B cell (primary cell): ENCODE measurements around the gene UGT1A5. TPM values are rescaled to one million over a fixed set of nuclear protein-coding genes. Genes with fewer than 3 reads are reported as not detected.

Experiments
- ATAC-seq: fragments of 200-7000 bp; cut with Tn5 transposase; one replicate; pipeline ENCODE4 v1.10.0; 2021; ENCODE audit warnings: low read depth, mild to moderate bottlenecking, moderate number of reproducible peaks, moderate library complexity
- CTCF ChIA-PET: fragments of 350-600 bp; sonication (Branson Sonifier 250); formaldehyde crosslinking; loops from one replicate; lab custom pipeline; 2021; ENCODE audit warnings: antibody characterized with exemption, inconsistent platforms; lab: Charles Lee
- POLR2A ChIA-PET: fragments of 350-600 bp; sonication (Branson Sonifier 250); formaldehyde crosslinking; loops from one replicate; lab custom pipeline; 2021; ENCODE audit warnings: antibody characterized with exemption; lab: Charles Lee
- DNase-seq: peaks from one replicate; pipeline ENCODE4 v3.0.0; 2013
- H2AFZ ChIP-seq: 2 replicates; pipeline ENCODE4 v1.6.1; 2012; ENCODE audit warnings: mild to moderate bottlenecking, low read depth, low read length; ENCODE audit not compliant: insufficient read depth, poor library complexity, severe bottlenecking
- H3K27ac ChIP-seq, 2 donors: 1 replicate in 1 of 2; 2 replicates in 1 of 2; pipeline ENCODE4 v1.5.1; 2012 to 2013; ENCODE audit warnings: low read length in 2 of 2, mild to moderate bottlenecking in 2 of 2, moderate library complexity in 1 of 2
- H3K27me3 ChIP-seq, 4 experiments: fragments of 200-600 bp in 1 of 4; sonication (generic) in 1 of 4; replicated peaks in 1 of 4; 1 replicate in 2 of 4; 2 replicates in 2 of 4; pipeline versions ENCODE4 v1.6.1 to v1.7.0; 2013 to 2016; ENCODE audit warnings: low read length in 3 of 4, mild to moderate bottlenecking in 2 of 4, mixed read lengths in 1 of 4, moderate library complexity in 1 of 4; ENCODE audit not compliant: insufficient read depth in 4 of 4, control insufficient read depth in 3 of 4; ENCODE audit errors: control extremely low read depth in 1 of 4
- H3K36me3 ChIP-seq, 2 experiments: replicated peaks in 1 of 2; 1 replicate in 1 of 2; 2 replicates in 1 of 2; pipeline versions ENCODE4 v1.6.1 to v1.7.1; 2013; ENCODE audit warnings: low read length in 1 of 2; ENCODE audit not compliant: insufficient read depth in 2 of 2, control insufficient read depth in 1 of 2; ENCODE audit errors: control extremely low read depth in 1 of 2, extremely low read depth in 1 of 2
- H3K4me1 ChIP-seq, 2 donors: fragments of 200-600 bp in 1 of 2; sonication (generic) in 1 of 2; 1 replicate in 1 of 2; 2 replicates in 1 of 2; pipeline versions ENCODE4 v1.5.1 to v1.6.1; 2013 to 2017; ENCODE audit warnings: low read length in 2 of 2; ENCODE audit not compliant: control insufficient read depth in 2 of 2, insufficient read depth in 2 of 2
- H3K4me2 ChIP-seq: replicated peaks from 2 replicates; pipeline ENCODE3; 2012; ENCODE audit warnings: mild to moderate bottlenecking, low read depth, low read length; ENCODE audit not compliant: poor library complexity, severe bottlenecking
- H3K4me3 ChIP-seq, 5 experiments: fragments of 200-600 bp in 1 of 5; sonication (generic) in 1 of 5; 1 replicate in 3 of 5; 2 replicates in 2 of 5; pipeline versions ENCODE4 v1.5.1 to v1.7.0; 2011 to 2016; ENCODE audit warnings: low read length in 4 of 5, mild to moderate bottlenecking in 4 of 5, low read depth in 2 of 5, control low read depth in 1 of 5, moderate library complexity in 1 of 5; ENCODE audit not compliant: insufficient read depth in 1 of 5; ENCODE audit errors: control extremely low read depth in 1 of 5, extremely low read depth in 1 of 5
- H3K79me2 ChIP-seq: fragments of 200-600 bp; sonication (generic); one replicate; pipeline ENCODE4 v1.6.0; 2016; ENCODE audit warnings: low read length; ENCODE audit not compliant: control insufficient read depth, insufficient read depth
- H3K9ac ChIP-seq: fragments of 200-600 bp; sonication (generic); 2 replicates; pipeline ENCODE4 v1.6.1; 2017; ENCODE audit warnings: mild to moderate bottlenecking, low read length, moderate library complexity
- H3K9me3 ChIP-seq, 3 donors: one replicate each; pipeline versions ENCODE4 v1.6.1 to v1.7.1; 2013; ENCODE audit warnings: low read length in 2 of 3; ENCODE audit not compliant: control insufficient read depth in 2 of 3, insufficient read depth in 1 of 3; ENCODE audit errors: control extremely low read depth in 1 of 3
- H4K20me1 ChIP-seq: 2 replicates; pipeline ENCODE4 v1.6.0; 2012; ENCODE audit warnings: mild to moderate bottlenecking, low read length; ENCODE audit not compliant: insufficient read depth, control insufficient read depth, poor library complexity, severe bottlenecking
- H3K27ac Mint-ChIP-seq: one replicate; pipeline ENCODE4 v1.8.0; 2021; ENCODE audit warnings: mixed read lengths
- H3K27me3 Mint-ChIP-seq: one replicate; pipeline ENCODE4 v1.8.0; 2021; ENCODE audit warnings: mixed read lengths
- H3K4me1 Mint-ChIP-seq: one replicate; pipeline ENCODE4 v1.8.0; 2021; ENCODE audit warnings: mixed read lengths
- H3K4me3 Mint-ChIP-seq: one replicate; pipeline ENCODE4 v1.8.0; 2021; ENCODE audit warnings: mixed read lengths
- H3K9me3 Mint-ChIP-seq: one replicate; pipeline ENCODE4 v1.8.0; 2022; ENCODE audit warnings: mixed read lengths; ENCODE audit not compliant: insufficient read depth
- CTCF ChIP-seq: fragments of 200-600 bp; IDR thresholded peaks from one replicate; pipeline ENCODE4 v1.8.0; 2022; ENCODE audit warnings: antibody characterized with exemption, mild to moderate bottlenecking
- EZH2 ChIP-seq: IDR thresholded peaks from 2 replicates; pipeline ENCODE4 v1.6.1; 2012; ENCODE audit warnings: borderline replicate concordance, low read depth, mild to moderate bottlenecking, moderate library complexity, low read length; ENCODE audit not compliant: insufficient read depth, poor library complexity, severe bottlenecking
- WGBS: methylation state at CpG from one replicate; pipeline ENCODE4 v1.1.5; 2013; ENCODE audit warnings: missing lambda C conversion rate; ENCODE audit not compliant: insufficient coverage; 5-methylcytosine and 5-hydroxymethylcytosine counted together
- intact Hi-C: fragments of 100-400 bp; cut with micrococcal nuclease; formaldehyde crosslinking; loops from one replicate; pipeline ENCODE4 v1.10.0; 2022
- polyA plus RNA-seq: library from polyadenylated mRNA; depleted of rRNA; stranded (reverse); fragments of >200 nt; gene quantifications from 2 replicates; pipeline ENCODE4 v1.2.3, GENCODE V29; 2012
- total RNA-seq, 2 donors: library from RNA; stranded (reverse); fragments of 120-200 nt in 1 of 2; gene quantifications; 1 replicate in 1 of 2; 2 replicates in 1 of 2; pipeline versions ENCODE4 v1.2.3 to v1.2.4, GENCODE V29; 2013 to 2022

UGT1A5 gene
- total and polyA plus RNA-seq, 2 donors (not counting 1 experiment from before 2014, with no cell fraction given): not detected

- Mint-ChIP-seq H3K4me3 (no peak overlapping the region), H3K4me1 (no peaks in the 10 kb centered on the region), H3K9me3 (no peaks in the 10 kb centered on the region), H3K27me3 (peaks cover 14% of the 10 kb centered on the region), H3K27ac (no peak overlapping the region)
- Histone ChIP-seq H3K36me3 (no peaks in the 10 kb centered on the region), H4K20me1 (no peaks in the 10 kb centered on the region), H3K9me3 (peaks cover 0 to 1% (median 0%) of the 10 kb centered on the region in 3 donors), H3K4me2 (no peak overlapping the region), H3K4me1 (no peaks in the 10 kb centered on the region), H3K79me2 (no peaks in the 10 kb centered on the region), H3K9ac (no peak overlapping the region), H3K27ac (no peak overlapping the region), H3K4me3 (no peak overlapping the region), H2AFZ (no peak overlapping the region), H3K27me3 (no peaks in the 10 kb centered on the region)
- intact Hi-C loops: no loop called here
- no peak for DNase-seq
- ChIA-PET POLR2A (no interaction called here), CTCF (no interaction called here)
- no peak for TF ChIP-seq CTCF
- no peak for TF ChIP-seq EZH2
- WGBS: 92% methylated on average over 3 of the region's 4 CpGs
- no peak for ATAC-seq
Measured at GRCh38 chr2:233698740-233699139, 14.0 kb upstream of the UGT1A5 start.

- ChIA-PET POLR2A (no interaction called here), CTCF (interaction anchor here (1.4 kb wide), 1 partner anchor 9 kb away, joined by 3 read pairs; no protein-coding TSS in a partner anchor)
- Mint-ChIP-seq H3K9me3 (no peaks in the 10 kb centered on the region), H3K27ac (no peak overlapping the region), H3K4me1 (no peaks in the 10 kb centered on the region), H3K27me3 (peaks cover 11% of the 10 kb centered on the region), H3K4me3 (no peak overlapping the region)
- ATAC-seq: no peak
- no peak overlapping the region for H3K9ac ChIP-seq
- no peaks in the 10 kb centered on the region for H4K20me1 ChIP-seq
- H3K27ac ChIP-seq: no peak overlapping the region
- no peak for TF ChIP-seq EZH2
- TF ChIP-seq CTCF: no peak
- H3K4me1 ChIP-seq: no peaks in the 10 kb centered on the region
- no peak overlapping the region for H3K4me3 ChIP-seq
- no peaks in the 10 kb centered on the region for H3K79me2 ChIP-seq
- H3K36me3 ChIP-seq: no peaks in the 10 kb centered on the region
- intact Hi-C loops: no loop called here
- no peak overlapping the region for H2AFZ ChIP-seq
- H3K9me3 ChIP-seq: peaks cover 0 to 5% (median 0%) of the 10 kb centered on the region in 3 donors
- no CpG with 5 or more reads among the region's 8 CpGs for WGBS
- no peak for DNase-seq
- H3K4me2 ChIP-seq: no peak overlapping the region
- H3K27me3 ChIP-seq: no peaks in the 10 kb centered on the region
Measured at GRCh38 chr2:233699424-233700027, 13.2 kb upstream of the UGT1A5 start.
